Skin epidermis (tissue), 12 donors: Measurements from ENCODE around the gene PTPRN2.
A peak's percentile ranks its signal among the peaks of the same experiment; 100 is the strongest.
"Not testable (repeated sequence)": the region's sequence is repeated elsewhere in the genome, so short reads cannot be mapped to it uniquely, and the experiment has no call there.

ENCODE experiments used
- H3K27ac ChIP-seq, 21 experiments: fragments of 200-600 bp; sonication (generic) in 11 of 21; one replicate each; pipeline ENCODE4 v1.5.0; 2020; ENCODE audit warnings: mild to moderate bottlenecking in 3 of 21, inconsistent platforms in 2 of 21, moderate library complexity in 2 of 21
- H3K4me3 ChIP-seq, 7 experiments: fragments of 200-600 bp; sonication (generic) in 2 of 7; one replicate each; pipeline ENCODE4 v1.5.0; 2020; ENCODE audit warnings: inconsistent platforms in 2 of 7, mild to moderate bottlenecking in 2 of 7, moderate library complexity in 1 of 7

The PTPRN2 gene

GRCh38 chr7:158537516-158537882 is 50.1 kb downstream of the PTPRN2 start:
- H3K4me3 ChIP-seq = no peak overlapping the region
- H3K27ac ChIP-seq = peak overlapping the region in 1 of 21 experiments; percentile 10

- peak overlapping the region in 1 of 21 experiments; percentile 10 for H3K27ac ChIP-seq
- H3K4me3 ChIP-seq = no peak overlapping the region
Measured at GRCh38 chr7:158536871-158537515, 50.6 kb downstream of the PTPRN2 start.

- peak overlapping the region in 1 of 21 experiments; percentile 27 for H3K27ac ChIP-seq
- no peak overlapping the region for H3K4me3 ChIP-seq
Measured at GRCh38 chr7:158535079-158535478, 52.5 kb downstream of the PTPRN2 start.

- Histone ChIP-seq H3K27ac (peak overlapping the region in 1 of 21 experiments; percentile 27), H3K4me3 (no peak overlapping the region)
Measured at GRCh38 chr7:158534598-158534997, 53.0 kb downstream of the PTPRN2 start.

GRCh38 chr7:158534134-158534515 is 53.5 kb downstream of the PTPRN2 start:
- not testable (repeated sequence) for H3K4me3 ChIP-seq, H3K27ac ChIP-seq

- Histone ChIP-seq H3K4me3 (no peak overlapping the region), H3K27ac (no peak overlapping the region)
Measured at GRCh38 chr7:158533386-158534133, 54.1 kb downstream of the PTPRN2 start.

GRCh38 chr7:158532093-158532627 is 55.5 kb downstream of the PTPRN2 start:
- Histone ChIP-seq H3K4me3 (no peak overlapping the region), H3K27ac (no peak overlapping the region)

GRCh38 chr7:158531661-158532060 is 56.0 kb downstream of the PTPRN2 start:
- Histone ChIP-seq H3K27ac (no peak overlapping the region), H3K4me3 (no peak overlapping the region)

- Histone ChIP-seq H3K4me3 (no peak overlapping the region), H3K27ac (peak overlapping the region in 1 of 21 experiments; percentile 20)
Measured at GRCh38 chr7:158530800-158531609, 56.6 kb downstream of the PTPRN2 start.

GRCh38 chr7:158529181-158530096 is 58.2 kb downstream of the PTPRN2 start:
- Histone ChIP-seq H3K4me3 (no peak overlapping the region), H3K27ac (peak overlapping the region in 1 of 21 experiments; percentile 68)

GRCh38 chr7:158527915-158528502 is 59.6 kb downstream of the PTPRN2 start:
- Histone ChIP-seq H3K4me3 (no peak overlapping the region), H3K27ac (peak overlapping the region in 1 of 21 experiments; percentile 68)

GRCh38 chr7:158527495-158527894 is 60.1 kb downstream of the PTPRN2 start:
- H3K27ac ChIP-seq = peak overlapping the region in 1 of 21 experiments; percentile 68
- H3K4me3 ChIP-seq = no peak overlapping the region

- H3K4me3 ChIP-seq = no peak overlapping the region
- H3K27ac ChIP-seq = peak overlapping the region in 1 of 21 experiments; percentile 68
Measured at GRCh38 chr7:158527038-158527437, 60.6 kb downstream of the PTPRN2 start.

GRCh38 chr7:158526531-158526930 is 61.1 kb downstream of the PTPRN2 start:
- H3K27ac ChIP-seq = no peak overlapping the region
- H3K4me3 ChIP-seq = no peak overlapping the region

GRCh38 chr7:158525648-158526484 is 61.8 kb downstream of the PTPRN2 start:
- no peak overlapping the region for H3K27ac ChIP-seq
- no peak overlapping the region for H3K4me3 ChIP-seq

GRCh38 chr7:158524749-158525635 is 62.6 kb downstream of the PTPRN2 start:
- H3K27ac ChIP-seq = no peak overlapping the region

GRCh38 chr7:158524286-158524685 is 63.3 kb downstream of the PTPRN2 start:
- not testable (repeated sequence) for H3K4me3 ChIP-seq, H3K27ac ChIP-seq

More at GRCh38 chr7:158524749-158525635, 62.6 kb downstream of the PTPRN2 start:
- no peak overlapping the region for H3K4me3 ChIP-seq
